NCI-H2107 treated with DMSO at 0.1 percent for 48 hours (cell line): ENCODE measurements around the gene COMMD9.
"Not testable (repeated sequence)": the region's sequence is repeated elsewhere in the genome, so short reads cannot be mapped to it uniquely, and the experiment has no call there.

Source experiments
- DNase-seq: peaks from one replicate; lab custom pipeline; 2025; ENCODE audit not compliant: unreplicated experiment; lab: John Stamatoyannopoulos, UW

The COMMD9 gene

GRCh38 chr11:36289226-36289852 is at the start of gene COMMD9:
Gene COMMD9, minus strand, starts transcription at chr11:36289424. Its CDS starts 12 bp downstream, at chr11:36289412.
- DNase-seq, result peak; percentile 83

GRCh38 chr11:36333897-36334296 is 44.7 kb upstream of the COMMD9 start:
- DNase-seq, result no peak

GRCh38 chr11:36333468-36333867 is 44.2 kb upstream of the COMMD9 start:
- DNase-seq, result no peak

GRCh38 chr11:36330411-36330810 is 41.2 kb upstream of the COMMD9 start:
- DNase-seq, result peak; percentile 28

- no peak for DNase-seq
These were observed 39.9 kb upstream of the COMMD9 start for GRCh38 chr11:36328966-36329673.

- DNase-seq, result no peak
These were observed 37.5 kb upstream of the COMMD9 start for GRCh38 chr11:36326524-36327419.

- not testable (repeated sequence) for DNase-seq
These were observed 36.2 kb upstream of the COMMD9 start for GRCh38 chr11:36325403-36325802.

GRCh38 chr11:36324956-36325355 is 35.7 kb upstream of the COMMD9 start:
- not testable (repeated sequence) for DNase-seq

GRCh38 chr11:36317992-36318391 is 28.8 kb upstream of the COMMD9 start:
- no peak for DNase-seq

- DNase-seq, result no peak
These were observed 26.8 kb upstream of the COMMD9 start for GRCh38 chr11:36316049-36316448.

GRCh38 chr11:36314434-36314767 is 25.2 kb upstream of the COMMD9 start:
- no peak for DNase-seq

- DNase-seq, result no peak
These were observed 24.7 kb upstream of the COMMD9 start for GRCh38 chr11:36313750-36314433.

GRCh38 chr11:36312611-36313472 is 23.6 kb upstream of the COMMD9 start:
- DNase-seq, result no peak

- DNase-seq, result peak; percentile 39
These were observed 22.8 kb upstream of the COMMD9 start for GRCh38 chr11:36311926-36312595.

GRCh38 chr11:36309779-36310178 is 20.6 kb upstream of the COMMD9 start:
- DNase-seq, result no peak

GRCh38 chr11:36308577-36308976 is 19.4 kb upstream of the COMMD9 start:
- DNase-seq, result no peak

GRCh38 chr11:36306888-36307287 is 17.7 kb upstream of the COMMD9 start:
- DNase-seq, result no peak

- no peak for DNase-seq
These were observed 15.8 kb upstream of the COMMD9 start for GRCh38 chr11:36305047-36305446.

- DNase-seq, result no peak
These were observed 15.1 kb upstream of the COMMD9 start for GRCh38 chr11:36304351-36304750.

- no peak for DNase-seq
These were observed 11.4 kb upstream of the COMMD9 start for GRCh38 chr11:36300650-36301049.
